GM18499 (cell line): ENCODE results near the gene IFNA5.

Experiments used
- ATAC-seq: cut with Tn5 transposase; IDR thresholded peaks from one replicate; pipeline ENCODE4 v1.9.1; 2021; ENCODE audit warnings: moderate number of reproducible peaks; ENCODE audit not compliant: insufficient read depth, unreplicated experiment

The IFNA5 gene

GRCh38 chr9:21294904-21295538 lies 10.1 kb downstream of the IFNA5 start:
- ATAC-seq: peak; percentile 54

GRCh38 chr9:21294364-21294774 lies 10.7 kb downstream of the IFNA5 start:
- ATAC-seq: peak; percentile 52

GRCh38 chr9:21289848-21290247 lies 15.3 kb downstream of the IFNA5 start:
- no peak for ATAC-seq

- no peak for ATAC-seq
Observed at GRCh38 chr9:21287280-21287679, 17.8 kb downstream of the IFNA5 start.

DNA sequence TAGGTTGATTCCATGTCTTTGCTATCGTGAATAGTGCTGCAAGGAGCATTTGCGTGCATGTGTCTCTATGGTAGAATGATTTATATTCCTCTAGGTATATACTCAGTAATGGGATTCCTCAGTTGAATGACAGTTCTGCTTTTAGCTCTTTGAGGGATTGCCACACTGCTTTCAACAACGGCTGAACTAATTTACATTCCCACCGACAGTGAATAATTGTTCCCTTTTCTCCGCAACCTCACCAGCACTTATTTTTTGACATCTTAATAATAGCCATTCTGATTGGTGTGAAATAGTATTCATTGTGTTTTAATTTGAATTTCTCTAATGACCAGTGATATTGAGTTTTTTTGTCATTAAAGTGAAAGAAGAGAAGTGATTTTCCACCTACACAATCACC lies 18.5 kb downstream of the IFNA5 start:
- no peak for ATAC-seq

GRCh38 chr9:21286099-21286498 lies 19.0 kb downstream of the IFNA5 start:
- ATAC-seq: no peak

GRCh38 chr9:21281275-21281674 lies 23.8 kb downstream of the IFNA5 start:
- no peak for ATAC-seq

- ATAC-seq: no peak
Observed at GRCh38 chr9:21268347-21268657, 36.8 kb downstream of the IFNA5 start.

GRCh38 chr9:21267485-21268346 lies 37.4 kb downstream of the IFNA5 start:
- no peak for ATAC-seq

DNA sequence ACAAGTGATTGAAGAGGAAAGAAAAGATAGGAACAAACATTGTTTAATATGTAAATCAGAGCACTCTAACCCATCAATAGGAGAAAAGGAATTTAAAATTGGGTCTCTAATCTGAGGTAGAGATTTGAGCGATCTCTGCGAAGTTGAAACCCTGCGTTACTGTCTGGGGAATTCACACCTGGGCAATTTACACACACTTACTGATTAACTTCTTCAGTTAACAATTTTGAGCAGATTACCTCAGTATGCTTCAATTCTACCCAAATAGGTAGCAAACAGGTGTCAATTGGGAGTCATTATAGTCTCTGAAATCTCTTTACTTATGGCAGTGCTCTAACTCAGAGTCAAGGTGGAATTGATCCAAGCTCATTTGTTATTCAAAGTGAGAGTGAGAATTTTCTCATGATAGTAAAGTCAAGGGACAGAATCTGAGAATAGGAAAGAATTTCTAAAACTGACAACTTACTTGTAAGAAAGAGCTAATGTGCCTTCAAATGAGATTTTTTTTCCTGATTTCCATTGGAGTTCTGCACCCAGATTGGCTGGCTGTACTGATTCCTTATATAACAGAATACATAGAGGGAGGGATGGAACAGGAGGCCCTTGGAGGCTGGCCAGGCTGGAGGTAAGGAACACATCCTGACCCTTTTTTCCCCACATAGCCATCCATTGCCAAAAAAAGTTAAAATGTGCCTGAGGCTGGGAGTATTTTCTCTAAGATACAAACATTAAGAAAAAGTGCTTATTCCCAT lies 38.2 kb downstream of the IFNA5 start:
- no peak for ATAC-seq

DNA sequence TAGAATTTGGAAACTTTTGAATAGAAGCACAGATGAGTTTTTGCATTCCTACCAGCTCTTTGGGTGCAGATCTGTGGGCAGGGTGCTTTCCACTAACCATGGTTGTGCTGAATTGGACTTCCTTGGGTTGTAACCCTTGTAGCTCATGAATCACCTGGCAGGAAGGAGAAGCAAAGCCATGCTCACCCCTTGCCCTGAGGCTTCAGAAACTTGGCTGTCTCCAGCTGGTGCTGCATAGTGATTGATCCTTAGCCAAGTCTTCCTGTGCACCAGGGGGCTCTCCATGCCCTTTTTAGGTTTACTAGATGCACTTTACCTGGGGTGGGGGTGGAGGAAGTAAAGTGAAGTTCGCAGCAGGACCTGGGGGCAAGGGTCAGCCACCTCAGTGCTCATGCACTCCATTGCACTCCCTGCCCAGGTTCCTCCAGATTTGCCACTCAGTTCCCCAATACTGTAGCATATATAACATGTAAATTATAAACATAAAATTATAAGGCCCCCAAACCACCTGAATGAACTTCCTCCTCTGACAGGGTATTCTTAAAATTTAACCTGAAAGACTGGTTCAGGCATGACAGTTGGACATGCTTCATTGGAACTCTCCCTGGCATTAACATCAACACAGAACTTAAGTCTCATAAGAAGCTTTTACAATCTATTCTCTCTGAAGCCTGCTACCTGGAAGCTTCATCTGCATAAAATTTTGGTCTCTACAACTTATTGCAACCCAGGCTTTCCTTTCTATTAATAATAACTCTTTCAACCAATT lies 39.5 kb downstream of the IFNA5 start:
- no peak for ATAC-seq

DNA sequence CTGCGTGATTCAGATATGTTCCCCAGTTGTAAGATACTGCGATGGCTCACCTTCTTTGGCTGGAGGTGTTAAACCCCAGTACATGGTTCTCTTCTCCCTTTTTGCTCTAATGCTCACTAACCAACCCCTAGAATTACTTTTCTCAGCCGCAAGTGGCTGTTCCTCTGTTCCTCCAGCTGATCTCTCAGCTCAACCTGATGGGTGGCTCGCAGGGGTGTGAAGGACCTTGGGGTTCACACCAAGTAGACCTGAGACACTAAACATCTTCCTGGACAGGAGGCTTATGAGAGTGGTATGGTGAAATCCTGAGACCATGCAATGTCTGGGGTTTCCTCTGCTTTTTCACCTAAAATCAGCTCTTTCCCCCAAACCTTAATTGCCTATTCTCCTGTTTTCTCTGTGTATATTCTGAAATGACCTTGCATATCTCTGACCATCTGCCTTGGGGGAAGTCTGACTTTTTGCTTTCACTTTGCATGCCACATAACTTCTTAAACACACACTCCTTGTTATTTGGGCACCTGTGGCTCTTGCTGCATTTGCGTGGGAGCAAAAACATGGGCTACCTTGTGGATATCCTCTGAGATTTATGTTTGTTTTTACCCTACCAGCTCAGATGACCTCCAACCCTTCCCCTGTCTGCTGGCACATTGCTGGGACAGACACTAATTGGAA lies 49.4 kb downstream of the IFNA5 start:
- no peak for ATAC-seq
